KOPT-K1 (cell line): ENCODE data around the gene NDUFAF4.

ENCODE experiments used
- H3K27ac ChIP-seq: fragments of 200-600 bp; sonication (generic); 2 replicates; pipeline ENCODE4 v1.5.1; 2016; ENCODE audit warnings: antibody characterized with exemption, mild to moderate bottlenecking, low read depth, low read length; ENCODE audit not compliant: poor library complexity, severe bottlenecking
- H3K36me3 ChIP-seq: fragments of 200-600 bp; sonication (generic); 2 replicates; pipeline ENCODE4 v1.5.1; 2017; ENCODE audit warnings: antibody characterized with exemption, mild to moderate bottlenecking, low read length, moderate library complexity; ENCODE audit not compliant: insufficient read depth
- H3K9me3 ChIP-seq: fragments of 200-600 bp; sonication (generic); 2 replicates; pipeline ENCODE4 v1.5.1; 2017; ENCODE audit warnings: antibody characterized with exemption, low read length, mild to moderate bottlenecking; ENCODE audit not compliant: insufficient read depth, poor library complexity, severe bottlenecking

Gene NDUFAF4

GRCh38 chr6:96865055-96865405 lies 32.7 kb downstream of the NDUFAF4 start:
- Histone ChIP-seq H3K9me3 (no peaks in the 10 kb centered on the region), H3K36me3 (no peaks in the 10 kb centered on the region), H3K27ac (no peak overlapping the region)

GRCh38 chr6:96864216-96865054 lies 33.3 kb downstream of the NDUFAF4 start:
- no peaks in the 10 kb centered on the region for H3K9me3 ChIP-seq
- no peaks in the 10 kb centered on the region for H3K36me3 ChIP-seq

GRCh38 chr6:96862560-96862959 lies 35.1 kb downstream of the NDUFAF4 start:
- Histone ChIP-seq H3K36me3 (no peaks in the 10 kb centered on the region), H3K9me3 (no peaks in the 10 kb centered on the region), H3K27ac (no peak overlapping the region)

More at GRCh38 chr6:96864216-96865054, 33.3 kb downstream of the NDUFAF4 start:
- no peak overlapping the region for H3K27ac ChIP-seq

- H3K9me3 ChIP-seq, result no peaks in the 10 kb centered on the region
- H3K27ac ChIP-seq, result no peak overlapping the region
- H3K36me3 ChIP-seq, result no peaks in the 10 kb centered on the region
These were observed 36.1 kb downstream of the NDUFAF4 start for GRCh38 chr6:96861588-96861987.

GRCh38 chr6:96856856-96857255 lies 40.8 kb downstream of the NDUFAF4 start:
- no peaks in the 10 kb centered on the region for H3K36me3 ChIP-seq
- H3K27ac ChIP-seq, result no peak overlapping the region
- H3K9me3 ChIP-seq, result peaks cover 10% of the 10 kb centered on the region

- Histone ChIP-seq H3K36me3 (no peaks in the 10 kb centered on the region), H3K9me3 (peaks cover 11% of the 10 kb centered on the region), H3K27ac (no peak overlapping the region)
These were observed 44.6 kb downstream of the NDUFAF4 start for GRCh38 chr6:96853083-96853482.

GRCh38 chr6:96852605-96853004 lies 45.1 kb downstream of the NDUFAF4 start:
- Histone ChIP-seq H3K9me3 (peaks cover 11% of the 10 kb centered on the region), H3K36me3 (no peaks in the 10 kb centered on the region), H3K27ac (no peak overlapping the region)

- peaks cover 11% of the 10 kb centered on the region for H3K9me3 ChIP-seq
- H3K36me3 ChIP-seq, result no peaks in the 10 kb centered on the region
- no peak overlapping the region for H3K27ac ChIP-seq
These were observed 45.8 kb downstream of the NDUFAF4 start for GRCh38 chr6:96851858-96852257.

- Histone ChIP-seq H3K9me3 (peaks cover 20% of the 10 kb centered on the region), H3K36me3 (no peaks in the 10 kb centered on the region), H3K27ac (no peak overlapping the region)
These were observed 48.1 kb downstream of the NDUFAF4 start for GRCh38 chr6:96849615-96850014.

GRCh38 chr6:96844530-96844929 lies 53.2 kb downstream of the NDUFAF4 start:
- Histone ChIP-seq H3K36me3 (no peaks in the 10 kb centered on the region), H3K27ac (no peak overlapping the region), H3K9me3 (peaks cover 12% of the 10 kb centered on the region)

- Histone ChIP-seq H3K27ac (no peak overlapping the region), H3K9me3 (peaks cover 12% of the 10 kb centered on the region), H3K36me3 (no peaks in the 10 kb centered on the region)
These were observed 56.3 kb downstream of the NDUFAF4 start for GRCh38 chr6:96841345-96841744.
